Measurements from ENCODE around the gene NEDD9.

NEDD9 gene

GRCh38 chr6:11172501-11173327 lies 59.8 kb downstream of the NEDD9 start:
- peak; percentile 59 to 65 for DNase-seq

GRCh38 chr6:11171952-11172351 lies 60.5 kb downstream of the NEDD9 start:
- DNase-seq, result no peak

DNA sequence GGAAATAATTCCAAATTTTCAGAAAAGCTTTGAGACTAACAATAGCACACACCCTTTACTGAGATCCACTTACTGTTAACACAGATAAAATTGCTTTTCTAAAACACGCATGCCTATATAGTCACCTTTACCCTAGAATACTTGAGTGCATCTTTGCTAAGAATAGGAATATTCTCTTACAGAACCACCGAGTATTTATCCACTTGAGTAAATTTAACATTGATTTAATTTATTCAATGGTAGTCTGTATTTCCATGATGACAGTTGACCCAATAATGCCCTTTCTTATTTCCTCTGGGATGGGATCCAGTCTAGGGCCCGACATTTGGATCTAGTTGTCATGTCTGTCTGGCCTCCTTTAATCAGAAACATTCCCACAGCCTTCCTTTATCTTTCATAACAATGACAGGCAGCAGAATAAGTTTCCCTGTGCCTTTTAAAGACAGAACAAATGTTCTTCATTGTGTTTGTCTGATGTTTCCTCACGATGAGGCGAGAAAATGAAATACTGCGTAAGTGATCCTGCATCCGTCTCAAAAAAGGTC lies 64.3 kb downstream of the NEDD9 start:
- DNase-seq, result no peak

DNA sequence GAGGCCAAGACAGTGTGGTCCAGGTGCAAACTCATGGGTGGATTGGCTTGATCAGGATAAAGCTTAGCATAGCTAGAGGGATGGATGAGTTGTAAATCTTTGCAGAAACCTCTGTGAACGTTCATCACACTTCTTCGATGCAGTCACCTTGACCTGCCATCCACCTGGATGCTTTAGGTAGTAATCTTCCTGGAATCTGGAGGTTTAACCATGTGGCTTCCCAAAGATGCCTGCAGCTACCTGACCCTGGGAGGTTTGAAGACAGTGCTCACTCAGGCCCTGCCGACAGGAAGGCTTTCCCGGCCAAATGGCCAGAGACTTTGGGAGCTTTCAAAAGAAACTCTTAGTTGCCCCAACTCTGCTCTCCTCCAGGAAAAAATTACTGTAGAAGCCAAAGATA lies 65.5 kb downstream of the NEDD9 start:
- no peak for DNase-seq

DNA sequence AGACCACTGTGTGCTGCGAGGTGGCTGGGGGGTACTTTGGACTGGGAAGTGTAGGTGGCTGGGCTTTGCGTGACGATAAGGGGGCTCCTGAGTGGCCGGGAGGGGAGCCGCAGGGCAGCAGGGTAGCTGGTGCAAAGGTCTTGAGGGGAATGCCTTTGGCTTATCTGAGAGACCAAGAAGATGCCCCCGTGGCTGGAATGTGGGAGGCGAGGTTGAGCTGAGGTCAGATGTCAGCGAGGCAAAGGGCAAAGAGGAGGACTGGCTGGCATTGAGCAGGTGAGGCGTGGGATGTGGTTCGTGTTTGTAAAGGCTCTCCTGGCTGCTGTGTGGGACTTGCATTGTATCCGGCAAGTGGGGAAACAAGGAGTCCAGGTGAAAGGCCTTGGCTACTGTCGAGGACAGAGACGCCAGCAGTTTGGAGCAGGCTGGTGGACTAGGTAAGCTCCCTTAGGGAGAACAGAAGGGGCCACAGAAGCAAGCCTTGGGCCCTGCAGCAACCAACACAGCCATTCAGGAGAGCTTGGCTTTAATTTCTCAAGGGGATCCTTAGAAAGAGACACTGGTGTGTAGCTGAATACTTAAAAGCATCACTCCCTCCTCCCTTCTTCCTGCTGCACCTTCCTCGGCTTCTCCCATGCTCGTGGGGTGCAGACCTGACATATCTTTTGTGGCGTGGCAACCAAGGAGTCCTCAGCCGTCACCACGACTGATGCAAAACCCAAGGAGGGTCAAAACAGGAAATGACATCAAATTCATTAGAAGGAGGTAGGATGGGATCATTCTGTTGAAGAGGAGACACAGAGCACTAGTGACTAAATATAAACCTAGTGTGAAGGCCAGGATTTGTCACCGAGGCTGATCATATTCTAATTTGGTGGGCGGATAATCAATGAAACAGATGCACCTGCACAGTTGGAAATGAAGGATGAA lies 67.5 kb downstream of the NEDD9 start:
- DNase-seq, result no peak

- no peak for DNase-seq
These were observed 68.5 kb downstream of the NEDD9 start for GRCh38 chr6:11163932-11164331.

- DNase-seq, result no peak
These were observed 70.2 kb downstream of the NEDD9 start for GRCh38 chr6:11162262-11162661.

DNA sequence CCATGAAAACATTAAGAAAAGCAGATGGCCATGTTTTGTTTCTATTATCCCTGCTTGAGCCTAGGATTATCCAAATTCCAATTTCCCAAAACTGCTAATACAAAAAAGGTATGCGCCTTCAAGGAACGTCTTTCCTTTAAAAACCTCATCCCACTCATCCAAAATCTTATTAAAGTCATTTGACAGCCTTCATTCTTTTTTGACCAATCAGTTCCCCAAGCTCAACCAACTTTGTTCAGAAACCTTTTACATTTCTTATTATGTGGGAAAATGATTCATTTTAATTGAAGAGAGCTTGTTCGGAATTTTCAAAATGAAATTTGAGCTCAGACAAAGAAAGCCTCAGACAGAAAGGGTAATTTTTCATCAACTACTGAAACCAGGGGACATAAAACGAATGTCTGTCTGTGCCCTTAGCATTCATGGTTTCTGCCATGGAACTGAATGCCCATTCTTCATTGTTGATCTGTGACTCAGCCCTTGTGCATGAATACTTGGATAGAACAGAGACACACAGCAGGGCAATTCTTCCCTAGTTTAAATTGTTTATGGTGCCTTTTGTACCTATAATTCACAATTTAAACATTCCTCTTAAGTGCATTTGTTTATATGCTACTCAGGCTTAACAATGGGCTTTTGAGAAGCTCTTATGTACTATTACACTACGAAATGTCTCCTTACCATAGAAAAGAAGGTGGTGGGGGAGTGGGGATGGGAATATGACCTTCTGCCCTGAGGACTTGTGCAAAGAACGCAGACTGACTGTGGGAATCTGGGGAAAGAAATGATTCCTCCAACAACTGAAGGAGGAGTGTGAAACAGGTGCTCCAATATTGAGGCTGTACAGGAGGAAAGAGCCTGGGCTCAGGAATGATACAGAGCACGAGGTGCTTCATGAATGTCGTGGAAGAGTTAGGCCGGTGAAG lies 71.2 kb downstream of the NEDD9 start:
- DNase-seq, result no peak

- DNase-seq, result no peak
These were observed 72.3 kb downstream of the NEDD9 start for GRCh38 chr6:11160199-11160598.

GRCh38 chr6:11155589-11155988 lies 76.9 kb downstream of the NEDD9 start:
- DNase-seq, result peak; percentile 14 to 20

- DNase-seq, result no peak
These were observed 79.0 kb downstream of the NEDD9 start for GRCh38 chr6:11153447-11153846.

GRCh38 chr6:11152581-11152980 lies 79.9 kb downstream of the NEDD9 start:
- no peak for DNase-seq

DNA sequence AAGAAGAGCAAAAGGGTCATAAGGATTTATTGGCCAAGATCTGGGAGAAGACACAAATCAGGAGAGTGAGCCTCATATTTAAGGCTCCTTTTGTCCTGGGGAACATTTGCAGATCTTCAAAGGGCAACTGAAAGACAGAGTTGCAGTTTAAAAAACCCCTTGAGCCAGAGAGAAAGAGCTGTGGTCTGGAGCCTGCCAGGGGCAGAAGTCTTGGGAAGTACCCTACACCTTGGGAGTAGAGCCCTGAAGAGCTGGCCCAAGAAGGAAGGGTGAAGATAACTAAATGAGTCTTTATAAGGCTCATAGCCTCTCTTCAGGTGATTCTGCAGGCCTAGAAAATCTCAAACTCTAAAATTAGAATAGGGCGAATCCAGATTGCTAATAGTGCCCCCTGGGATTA lies 81.0 kb downstream of the NEDD9 start:
- DNase-seq, result no peak

GRCh38 chr6:11149551-11149950 lies 82.9 kb downstream of the NEDD9 start:
- no peak for DNase-seq

DNA sequence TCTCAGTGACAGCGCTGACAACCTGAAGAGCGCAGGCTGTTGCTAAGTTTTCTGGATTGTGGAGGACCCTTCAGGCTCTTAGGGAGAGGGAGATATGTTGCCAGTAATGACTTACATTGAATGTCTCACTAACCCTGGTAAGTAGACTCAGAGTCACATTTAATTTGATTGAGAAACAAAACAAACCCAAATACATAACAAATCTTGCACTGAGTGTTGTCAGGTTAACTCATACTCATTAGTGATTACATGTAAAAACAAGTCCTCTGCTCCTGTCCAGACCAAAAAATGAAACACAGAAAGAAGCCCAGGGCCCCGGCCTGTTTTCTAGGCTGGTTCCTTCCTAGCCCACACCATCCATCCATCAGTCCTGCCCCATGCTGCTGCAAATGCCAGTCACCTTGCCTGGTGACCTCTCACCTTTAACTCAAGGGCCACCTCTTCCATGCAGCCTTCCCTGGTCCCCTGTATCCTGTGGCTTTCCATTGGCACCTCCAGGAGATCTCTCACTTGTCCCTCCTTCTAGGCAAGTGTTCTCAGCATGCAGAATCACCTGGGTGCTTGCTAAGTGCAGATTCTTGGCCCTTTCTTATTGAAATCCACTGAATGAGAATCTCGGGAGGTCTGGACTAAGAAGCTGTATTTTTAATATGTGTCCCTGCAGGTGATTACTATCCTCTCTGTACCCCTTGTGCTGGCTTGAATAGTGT lies 86.2 kb downstream of the NEDD9 start:
- DNase-seq, result no peak

DNA sequence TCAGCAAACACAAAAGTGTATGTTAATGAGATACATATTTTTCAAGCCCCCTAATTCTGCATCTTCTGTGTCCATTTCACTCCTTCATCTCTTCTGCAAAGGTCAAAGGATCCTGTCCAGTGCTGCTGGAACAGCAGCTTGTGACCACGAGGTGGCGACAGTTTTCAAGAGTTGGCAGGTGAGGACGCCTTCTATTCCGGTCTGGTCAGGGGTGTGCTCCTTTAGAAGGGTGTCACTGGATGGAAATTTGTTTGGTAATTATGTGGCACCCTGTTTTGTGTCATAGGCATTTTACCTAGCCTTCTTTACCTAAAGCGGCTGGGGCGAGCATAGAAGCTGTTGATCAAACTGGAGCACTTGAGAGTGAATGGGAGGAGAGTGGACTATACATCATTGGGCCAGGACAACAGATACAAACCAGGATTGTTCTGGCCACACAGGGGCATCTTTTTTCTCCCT lies 88.0 kb downstream of the NEDD9 start:
- DNase-seq, result peak; percentile 49 to 62

DNA sequence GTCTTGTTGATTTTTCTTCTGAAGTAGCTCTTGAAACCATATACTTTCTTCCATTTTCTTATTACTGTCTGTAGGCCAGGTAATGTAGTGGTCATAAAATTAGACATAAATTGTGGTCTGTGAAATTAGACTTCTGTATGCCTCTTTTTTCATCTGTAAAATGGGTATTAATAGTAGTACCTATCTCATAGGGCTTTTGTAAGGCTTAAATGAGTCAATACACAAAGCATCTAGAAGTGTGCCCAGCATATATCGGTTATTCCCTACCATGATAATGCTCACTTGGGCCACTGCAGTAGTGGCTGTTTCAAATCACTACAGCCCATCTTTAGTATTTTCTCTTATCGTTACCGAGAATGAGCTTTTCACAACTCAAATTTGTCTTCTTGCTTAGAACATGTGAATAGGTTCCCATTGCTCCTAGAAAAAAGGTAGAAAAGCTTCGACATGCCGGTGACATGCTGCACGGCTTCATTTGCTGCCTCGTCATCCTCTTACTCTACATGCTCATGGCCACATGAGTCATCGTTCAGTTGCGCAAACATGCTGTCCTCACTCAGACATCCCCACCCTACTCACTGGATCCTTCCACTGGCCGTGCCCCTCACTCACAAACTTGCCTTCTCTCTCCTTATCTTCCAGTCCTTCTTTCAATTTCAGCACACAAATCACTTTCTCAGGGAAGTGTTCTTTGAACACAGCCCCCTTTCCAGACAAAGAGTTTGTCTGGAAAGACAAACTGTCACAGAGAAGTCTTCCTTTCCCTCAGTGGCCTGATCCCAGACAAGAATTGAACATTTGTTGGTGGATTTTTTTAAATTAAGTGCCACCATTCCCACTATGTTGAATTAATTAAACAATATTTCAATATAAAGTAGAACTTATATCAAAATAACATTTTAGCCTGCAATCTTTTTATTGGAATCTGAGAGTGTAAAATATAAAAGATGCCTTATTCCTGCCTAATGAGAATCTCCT lies 88.8 kb downstream of the NEDD9 start:
- peak; percentile 3 to 4 for DNase-seq

GRCh38 chr6:11142296-11143027 lies 90.0 kb downstream of the NEDD9 start:
- no peak for DNase-seq

- DNase-seq, result peak in 1 of 2 experiments; percentile 2
These were observed 91.2 kb downstream of the NEDD9 start for GRCh38 chr6:11141295-11141694.

GRCh38 chr6:11140056-11140455 lies 92.4 kb downstream of the NEDD9 start:
- DNase-seq, result no peak
